Panc1 (cell line): ENCODE results near the gene TESK2.

ENCODE experiments used
- POLR2AphosphoS5 ChIP-seq: IDR thresholded peaks from 2 replicates; pipeline ENCODE4 v1.6.1; 2012; ENCODE audit warnings: mild to moderate bottlenecking, low read depth, low read length, moderate library complexity
- REST ChIP-seq, 2 experiments: IDR thresholded peaks; 2 replicates each; pipeline ENCODE4 v1.6.1; 2011 to 2012; ENCODE audit warnings: low read depth in 2 of 2, control low read depth in 1 of 2, low read length in 1 of 2, mild to moderate bottlenecking in 1 of 2, moderate library complexity in 1 of 2; ENCODE audit not compliant: insufficient read depth in 1 of 2
- TF ChIP-seq, protein P1 (sequence below): fragments of 450-650 bp; IDR thresholded peaks from 2 replicates; pipeline ENCODE4 v1.5.1; 2017; ENCODE audit warnings: mild to moderate bottlenecking

GRCh38 chr1:45522324-45523104, 31.6 kb upstream of the TESK2 start:
- TF ChIP-seq REST (IDR thresholded peaks at IDR 0.05; ENCODE audit: insufficient read depth in 1 of 2, low read depth in 2 of 2, low read length in 1 of 2) (no peak), POLR2AphosphoS5 (no peak)
- TF ChIP-seq, protein P1, sequence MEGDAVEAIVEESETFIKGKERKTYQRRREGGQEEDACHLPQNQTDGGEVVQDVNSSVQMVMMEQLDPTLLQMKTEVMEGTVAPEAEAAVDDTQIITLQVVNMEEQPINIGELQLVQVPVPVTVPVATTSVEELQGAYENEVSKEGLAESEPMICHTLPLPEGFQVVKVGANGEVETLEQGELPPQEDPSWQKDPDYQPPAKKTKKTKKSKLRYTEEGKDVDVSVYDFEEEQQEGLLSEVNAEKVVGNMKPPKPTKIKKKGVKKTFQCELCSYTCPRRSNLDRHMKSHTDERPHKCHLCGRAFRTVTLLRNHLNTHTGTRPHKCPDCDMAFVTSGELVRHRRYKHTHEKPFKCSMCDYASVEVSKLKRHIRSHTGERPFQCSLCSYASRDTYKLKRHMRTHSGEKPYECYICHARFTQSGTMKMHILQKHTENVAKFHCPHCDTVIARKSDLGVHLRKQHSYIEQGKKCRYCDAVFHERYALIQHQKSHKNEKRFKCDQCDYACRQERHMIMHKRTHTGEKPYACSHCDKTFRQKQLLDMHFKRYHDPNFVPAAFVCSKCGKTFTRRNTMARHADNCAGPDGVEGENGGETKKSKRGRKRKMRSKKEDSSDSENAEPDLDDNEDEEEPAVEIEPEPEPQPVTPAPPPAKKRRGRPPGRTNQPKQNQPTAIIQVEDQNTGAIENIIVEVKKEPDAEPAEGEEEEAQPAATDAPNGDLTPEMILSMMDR = no peak
